GM20000 (cell line): ENCODE data around the gene APOM.

ENCODE experiments used
- DNase-seq: peaks from one replicate; pipeline ENCODE4 v3.0.0; 2012; ENCODE audit warnings: low spot score
- CTCF ChIP-seq: IDR thresholded peaks from 2 replicates; pipeline ENCODE4 v1.5.1; 2012; ENCODE audit warnings: mild to moderate bottlenecking, control low read depth; ENCODE audit errors: extremely low read depth, missing control alignments

APOM gene

GRCh38 chr6:31690231-31691077, 34.8 kb downstream of the APOM start:
- no peak for DNase-seq
- no peak for TF ChIP-seq CTCF

- TF ChIP-seq CTCF, result no peak
- no peak for DNase-seq
Measured at GRCh38 chr6:31691078-31691463, 35.4 kb downstream of the APOM start.

GRCh38 chr6:31691564-31692108, 35.9 kb downstream of the APOM start:
- no peak for TF ChIP-seq CTCF
- DNase-seq, result no peak

- no peak for TF ChIP-seq CTCF
- DNase-seq, result no peak
Measured at GRCh38 chr6:31692353-31692752, 36.7 kb downstream of the APOM start.

- DNase-seq, result no peak
- TF ChIP-seq CTCF, result no peak
Measured at GRCh38 chr6:31692886-31693285, 37.2 kb downstream of the APOM start.

GRCh38 chr6:31693535-31693934, 37.8 kb downstream of the APOM start:
- TF ChIP-seq CTCF, result no peak
- DNase-seq, result no peak

- DNase-seq, result no peak
- TF ChIP-seq CTCF, result no peak
Measured at GRCh38 chr6:31697555-31697954, 41.9 kb downstream of the APOM start.
